Peyer's patch (tissue), 4 donors: ENCODE measurements around the gene KCNT1. TPM values are rescaled to one million over a fixed set of nuclear protein-coding genes. Genes with fewer than 3 reads are reported as not detected.

ENCODE experiments used
- DNase-seq, 3 donors: peaks; one replicate each; pipeline ENCODE4 v3.0.0-alpha.2; 2017 to 2019
- H3K27ac ChIP-seq, 4 donors: fragments of 200-600 bp; sonication (generic); one replicate each; pipeline ENCODE4 v1.5.1; 2016 to 2019
- H3K27me3 ChIP-seq, 2 donors: fragments of 200-600 bp; sonication (generic); one replicate each; pipeline ENCODE4 v1.5.1; 2019
- H3K36me3 ChIP-seq, 3 donors: fragments of 200-600 bp; sonication (generic); one replicate each; pipeline ENCODE4 v1.5.1; 2016 to 2019
- H3K4me1 ChIP-seq, 4 donors: fragments of 200-600 bp; sonication (generic); one replicate each; pipeline ENCODE4 v1.5.1; 2016 to 2019
- H3K4me3 ChIP-seq, 4 donors: fragments of 200-600 bp; sonication (generic); 1 replicate in 3 of 4; 2 replicates in 1 of 4; pipeline ENCODE4 v1.5.1; 2016 to 2019; ENCODE audit warnings: mild to moderate bottlenecking in 1 of 4
- H3K9me3 ChIP-seq, 4 donors: fragments of 200-600 bp; sonication (generic); one replicate each; pipeline ENCODE4 v1.5.1; 2016 to 2019; ENCODE audit warnings: mild to moderate bottlenecking in 1 of 4
- CTCF ChIP-seq, 6 experiments: fragments of 450-650 bp in 4 of 6; fragments of 200-600 bp in 2 of 6; sonication (generic) in 1 of 6; IDR thresholded peaks; one replicate each; pipeline ENCODE4 v1.5.1; 2017 to 2019; ENCODE audit warnings: antibody characterized with exemption in 6 of 6, mild to moderate bottlenecking in 3 of 6, moderate library complexity in 1 of 6
- POLR2A ChIP-seq, 2 donors: fragments of 450-650 bp; IDR thresholded peaks; one replicate each; pipeline ENCODE4 v1.5.1; 2017; ENCODE audit warnings: antibody characterized with exemption in 2 of 2, mild to moderate bottlenecking in 2 of 2, moderate library complexity in 2 of 2
- total RNA-seq, 4 donors: library from RNA; depleted of rRNA; stranded (reverse); fragments of >200 nt; gene quantifications; one replicate each; pipeline ENCODE4 v1.1.0, GENCODE V29; 2016

The KCNT1 gene
- total RNA-seq, 4 donors from 2014 or later = 0.27 TPM; not detected in 3

GRCh38 chr9:135728436-135729110, 26.6 kb downstream of the KCNT1 start:
- Histone ChIP-seq H3K4me3 (no peak overlapping the region), H3K36me3 (no peaks in the 10 kb centered on the region), H3K27me3 (no peaks in the 10 kb centered on the region), H3K27ac (no peak overlapping the region), H3K9me3 (no peaks in the 10 kb centered on the region), H3K4me1 (no peaks in the 10 kb centered on the region)
- TF ChIP-seq CTCF (IDR thresholded peaks at IDR 0.05) (no peak), POLR2A (IDR thresholded peaks at IDR 0.05) (no peak)
- no peak for DNase-seq

DNA sequence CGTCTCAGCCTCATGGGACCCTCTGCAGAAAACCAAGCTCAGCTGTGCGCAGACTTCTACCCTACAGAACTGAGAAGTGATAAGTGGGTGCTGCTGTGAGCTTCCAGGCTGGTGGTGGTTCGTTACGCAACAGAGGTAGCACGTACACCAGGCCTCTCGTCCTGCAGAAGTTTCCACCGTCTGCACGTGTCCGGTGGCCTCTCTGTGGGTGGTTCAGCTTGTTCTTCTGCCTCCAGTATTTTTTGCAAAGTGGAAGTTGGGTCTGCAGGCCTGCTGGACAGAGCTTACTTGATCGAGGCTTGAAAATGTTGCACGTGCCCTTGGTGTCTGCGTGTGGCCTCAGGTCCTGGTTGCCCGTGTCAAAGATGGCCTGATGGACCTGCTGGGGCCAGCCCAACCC, 27.5 kb downstream of the KCNT1 start:
- no peaks in the 10 kb centered on the region for H3K9me3 ChIP-seq

DNA sequence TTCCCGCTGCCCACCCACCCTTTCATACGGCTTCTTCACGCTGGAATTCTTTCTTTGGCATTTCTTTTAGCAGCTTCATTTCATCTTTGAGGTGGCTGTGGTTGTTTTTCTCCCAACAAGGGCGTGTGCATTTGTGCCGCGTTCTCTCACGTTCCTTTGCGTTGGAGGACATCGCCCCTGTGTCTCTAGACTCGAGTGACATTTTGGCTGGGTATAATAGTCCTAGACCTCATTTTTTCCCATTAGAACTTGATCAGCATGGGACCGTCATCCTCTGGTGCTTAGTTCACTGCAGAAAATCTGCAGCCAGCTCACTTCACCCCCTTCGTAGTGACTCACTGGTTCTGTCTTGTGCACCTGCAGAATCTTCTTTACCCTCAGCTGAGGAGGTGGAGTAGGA, 29.5 kb downstream of the KCNT1 start:
- no peaks in the 10 kb centered on the region for H3K36me3 ChIP-seq
- no peaks in the 10 kb centered on the region for H3K27me3 ChIP-seq
- no peak overlapping the region for H3K27ac ChIP-seq
- DNase-seq = no peak
- H3K4me3 ChIP-seq = no peak overlapping the region
- TF ChIP-seq CTCF (IDR thresholded peaks at IDR 0.05) (no peak), POLR2A (IDR thresholded peaks at IDR 0.05) (no peak)
- no peaks in the 10 kb centered on the region for H3K9me3 ChIP-seq
- no peaks in the 10 kb centered on the region for H3K4me1 ChIP-seq

More for the DNA sequence above, 27.5 kb downstream of the KCNT1 start:
- H3K27me3 ChIP-seq = no peaks in the 10 kb centered on the region
- no peak for DNase-seq
- TF ChIP-seq POLR2A (IDR thresholded peaks at IDR 0.05) (no peak), CTCF (IDR thresholded peaks at IDR 0.05) (no peak)
- no peaks in the 10 kb centered on the region for H3K4me1 ChIP-seq
- no peak overlapping the region for H3K27ac ChIP-seq
- H3K36me3 ChIP-seq = no peaks in the 10 kb centered on the region
- no peak overlapping the region for H3K4me3 ChIP-seq

DNA sequence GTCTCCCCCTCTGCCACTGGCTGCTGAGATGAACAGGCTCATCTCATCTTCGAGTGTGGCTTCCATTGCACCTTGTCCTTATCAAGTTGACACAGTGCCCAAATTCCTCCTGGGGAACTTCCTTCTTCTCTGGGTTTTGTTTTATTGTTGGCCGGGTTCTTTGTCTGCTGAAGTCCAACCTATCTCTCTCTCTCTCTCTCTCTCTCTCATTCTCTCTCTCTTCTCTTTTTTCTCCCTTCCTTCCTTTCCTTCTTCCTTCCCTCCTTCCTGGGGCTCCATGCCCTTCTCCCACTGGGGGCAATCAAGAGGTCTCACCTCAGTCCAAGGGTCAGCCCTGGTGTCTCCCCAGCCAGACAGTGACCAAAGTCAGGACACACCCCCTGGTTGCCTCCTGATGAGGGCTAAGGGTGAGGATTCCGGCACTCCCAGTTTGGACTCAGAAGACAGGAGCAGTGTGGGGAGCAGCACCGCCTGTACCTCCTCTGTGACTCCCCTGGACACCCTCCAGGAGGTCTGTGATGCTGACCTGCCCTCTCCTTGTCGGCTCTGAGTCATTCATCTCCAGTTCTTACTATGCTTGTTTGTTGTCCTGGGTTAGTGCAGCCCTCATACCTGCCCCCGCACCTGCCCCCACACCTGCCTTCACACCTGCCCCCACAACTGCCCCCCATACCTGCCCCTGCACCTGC, 30.7 kb downstream of the KCNT1 start:
- TF ChIP-seq POLR2A (IDR thresholded peaks at IDR 0.05) (no peak), CTCF (IDR thresholded peaks at IDR 0.05) (no peak)
- no peak overlapping the region for H3K27ac ChIP-seq
- H3K36me3 ChIP-seq = no peaks in the 10 kb centered on the region
- no peaks in the 10 kb centered on the region for H3K4me1 ChIP-seq
- no peaks in the 10 kb centered on the region for H3K27me3 ChIP-seq
- no peak overlapping the region for H3K4me3 ChIP-seq
- DNase-seq = no peak
- no peaks in the 10 kb centered on the region for H3K9me3 ChIP-seq

DNA sequence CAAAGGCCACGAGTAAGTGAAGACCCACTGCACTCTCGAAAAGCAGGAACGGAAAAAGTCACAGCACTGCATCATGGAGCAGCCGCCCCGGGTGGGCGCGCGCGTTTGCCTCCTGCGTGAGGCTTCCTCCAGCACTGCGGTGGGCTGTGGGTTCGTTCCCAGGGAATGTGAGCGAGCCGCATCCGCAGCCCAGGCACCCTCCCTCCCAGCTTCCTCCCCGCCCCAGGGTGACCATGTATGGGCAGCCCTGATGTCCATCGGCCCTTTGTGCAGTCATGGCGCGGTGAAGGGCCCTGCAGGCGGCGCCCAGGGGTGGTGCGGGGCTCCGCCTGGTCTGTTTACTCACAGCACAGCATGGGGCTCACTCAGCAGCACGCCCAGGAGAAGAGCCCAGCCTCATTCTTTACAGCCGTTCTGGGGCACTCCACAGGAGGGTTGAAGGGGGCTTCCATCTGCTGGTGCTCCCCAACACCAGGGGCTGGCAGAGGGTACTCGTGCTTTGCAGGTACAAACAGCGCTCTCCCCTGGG, 32.7 kb downstream of the KCNT1 start:
- Histone ChIP-seq H3K36me3 (no peaks in the 10 kb centered on the region), H3K4me1 (no peaks in the 10 kb centered on the region), H3K9me3 (no peaks in the 10 kb centered on the region), H3K27me3 (no peaks in the 10 kb centered on the region), H3K27ac (no peak overlapping the region), H3K4me3 (no peak overlapping the region)
- DNase-seq = no peak
- TF ChIP-seq CTCF (IDR thresholded peaks at IDR 0.05) (no peak), POLR2A (IDR thresholded peaks at IDR 0.05) (no peak)
